Sigmoid colon (tissue), 3 donors: ENCODE results near the gene ZFP36L2.

Experiments used
- POLR2A ChIP-seq, 2 donors: fragments of 450-650 bp; IDR thresholded peaks; one replicate each; pipeline ENCODE4 v1.6.1; 2016; ENCODE audit warnings: antibody characterized with exemption in 2 of 2, mild to moderate bottlenecking in 2 of 2, moderate library complexity in 2 of 2
- TF ChIP-seq, protein P1 (sequence below), 4 experiments: fragments of 450-650 bp in 3 of 4; fragments of 200-600 bp in 1 of 4; IDR thresholded peaks; one replicate each; pipeline ENCODE4 v1.5.1; 2016 to 2019; ENCODE audit warnings: antibody characterized with exemption in 4 of 4, mild to moderate bottlenecking in 3 of 4, moderate library complexity in 2 of 4

DNA sequence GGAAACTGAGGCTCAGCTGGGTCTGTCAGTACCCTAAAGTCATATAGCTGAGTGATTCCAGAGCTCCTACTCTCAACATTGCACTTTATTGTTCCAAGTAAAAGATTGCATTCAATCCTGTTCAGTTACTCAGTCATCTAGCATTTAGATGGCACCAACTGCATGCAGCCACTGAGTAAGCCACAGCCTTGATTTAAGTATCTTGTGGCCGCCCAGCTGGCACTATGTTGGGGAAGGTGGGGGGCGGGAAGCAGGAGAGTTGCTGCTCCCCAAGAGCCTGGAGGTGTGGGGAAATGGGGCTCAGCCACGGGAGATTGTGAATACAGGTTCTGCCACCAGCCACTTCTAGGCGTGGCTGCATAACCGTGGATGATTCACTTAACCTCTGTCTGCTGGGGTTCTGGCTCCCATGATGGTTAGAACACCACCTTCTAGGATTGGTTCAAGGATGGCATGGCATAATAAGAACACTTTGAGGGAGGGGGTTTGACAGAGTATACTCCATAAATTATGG, 17.1 kb downstream of the ZFP36L2 start:
- TF ChIP-seq, protein P1, sequence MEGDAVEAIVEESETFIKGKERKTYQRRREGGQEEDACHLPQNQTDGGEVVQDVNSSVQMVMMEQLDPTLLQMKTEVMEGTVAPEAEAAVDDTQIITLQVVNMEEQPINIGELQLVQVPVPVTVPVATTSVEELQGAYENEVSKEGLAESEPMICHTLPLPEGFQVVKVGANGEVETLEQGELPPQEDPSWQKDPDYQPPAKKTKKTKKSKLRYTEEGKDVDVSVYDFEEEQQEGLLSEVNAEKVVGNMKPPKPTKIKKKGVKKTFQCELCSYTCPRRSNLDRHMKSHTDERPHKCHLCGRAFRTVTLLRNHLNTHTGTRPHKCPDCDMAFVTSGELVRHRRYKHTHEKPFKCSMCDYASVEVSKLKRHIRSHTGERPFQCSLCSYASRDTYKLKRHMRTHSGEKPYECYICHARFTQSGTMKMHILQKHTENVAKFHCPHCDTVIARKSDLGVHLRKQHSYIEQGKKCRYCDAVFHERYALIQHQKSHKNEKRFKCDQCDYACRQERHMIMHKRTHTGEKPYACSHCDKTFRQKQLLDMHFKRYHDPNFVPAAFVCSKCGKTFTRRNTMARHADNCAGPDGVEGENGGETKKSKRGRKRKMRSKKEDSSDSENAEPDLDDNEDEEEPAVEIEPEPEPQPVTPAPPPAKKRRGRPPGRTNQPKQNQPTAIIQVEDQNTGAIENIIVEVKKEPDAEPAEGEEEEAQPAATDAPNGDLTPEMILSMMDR (IDR thresholded peaks at IDR 0.05), result no peak
- TF ChIP-seq POLR2A (IDR thresholded peaks at IDR 0.05), result no peak
